NOMO-1 treated with dmso at 0.1 percent for 144 hours (cell line): ENCODE data around the gene TMF1.

Experiments
- DNase-seq: peaks from one replicate; lab custom pipeline; 2025; ENCODE audit not compliant: unreplicated experiment; lab: John Stamatoyannopoulos, UW

Gene TMF1

GRCh38 chr3:69051756-69052471 is at the start of gene TMF1:
Gene TMF1, minus strand, starts transcription at chr3:69052333. Its CDS starts 247 bp downstream, at chr3:69052086.
- DNase-seq = no peak

GRCh38 chr3:69099576-69099975 is 47.4 kb upstream of the TMF1 start:
- DNase-seq = no peak

- DNase-seq = no peak
Observed at GRCh38 chr3:69097407-69098086, 45.4 kb upstream of the TMF1 start.

GRCh38 chr3:69096299-69096698 is 44.2 kb upstream of the TMF1 start:
- no peak for DNase-seq

- no peak for DNase-seq
Observed at GRCh38 chr3:69095636-69096035, 43.5 kb upstream of the TMF1 start.

GRCh38 chr3:69094467-69095205 is 42.5 kb upstream of the TMF1 start:
- peak; percentile 68 for DNase-seq

- DNase-seq = peak; percentile 51
Observed at GRCh38 chr3:69092030-69092516, 39.9 kb upstream of the TMF1 start.

GRCh38 chr3:69091389-69092029 is 39.4 kb upstream of the TMF1 start:
- no peak for DNase-seq

GRCh38 chr3:69090021-69090420 is 37.9 kb upstream of the TMF1 start:
- no peak for DNase-seq

GRCh38 chr3:69088063-69088462 is 35.9 kb upstream of the TMF1 start:
- DNase-seq = no peak

- DNase-seq = no peak
Observed at GRCh38 chr3:69087030-69087791, 35.1 kb upstream of the TMF1 start.

GRCh38 chr3:69085833-69086722 is 33.9 kb upstream of the TMF1 start:
- peak; percentile 29 for DNase-seq

- no peak for DNase-seq
Observed at GRCh38 chr3:69085168-69085832, 33.2 kb upstream of the TMF1 start.

- DNase-seq = peak; percentile 99
Observed at GRCh38 chr3:69084326-69085167, 32.4 kb upstream of the TMF1 start, which contains the start of gene ARL6IP5. Gene ARL6IP5, plus strand, starts transcription at chr3:69084937. Its CDS starts 111 bp downstream, at chr3:69085048.

- peak; percentile 63 for DNase-seq
Observed at GRCh38 chr3:69082805-69083204, 30.7 kb upstream of the TMF1 start.

- DNase-seq = no peak
Observed at GRCh38 chr3:69082361-69082760, 30.2 kb upstream of the TMF1 start.

GRCh38 chr3:69081583-69082262 is 29.6 kb upstream of the TMF1 start:
- no peak for DNase-seq
